Karpas-422 (cell line): ENCODE data around the gene SERPINF2. TPM values are rescaled to one million over a fixed set of nuclear protein-coding genes. Genes with fewer than 3 reads are reported as not detected.
"Not testable (repeated sequence)": the region's sequence is repeated elsewhere in the genome, so short reads cannot be mapped to it uniquely, and the experiment has no call there.

Source experiments
- DNase-seq: peaks from one replicate; pipeline ENCODE4 v3.0.0-alpha.2; 2015
- H2AFZ ChIP-seq: fragments of 200-600 bp; sonication (generic); 2 replicates; pipeline ENCODE4 v1.6.1; 2014; ENCODE audit warnings: antibody characterized with exemption, low read length, mixed read lengths
- H3K27ac ChIP-seq: fragments of 200-600 bp; sonication (generic); 2 replicates; pipeline ENCODE4 v1.5.1; 2014; ENCODE audit warnings: mild to moderate bottlenecking, low read length, moderate library complexity
- H3K27me3 ChIP-seq: fragments of 200-600 bp; sonication (generic); 2 replicates; pipeline ENCODE4 v1.6.1; 2014; ENCODE audit warnings: low read length, mixed read lengths
- H3K36me3 ChIP-seq: fragments of 200-600 bp; sonication (generic); 2 replicates; pipeline ENCODE4 v1.6.1; 2014; ENCODE audit warnings: low read length, mixed read lengths; ENCODE audit not compliant: insufficient read depth
- H3K4me1 ChIP-seq: fragments of 200-600 bp; sonication (generic); 2 replicates; pipeline ENCODE4 v1.6.1; 2014; ENCODE audit warnings: mild to moderate bottlenecking, low read length, mixed read lengths
- H3K4me2 ChIP-seq: fragments of 200-600 bp; sonication (generic); 2 replicates; pipeline ENCODE4 v1.6.1; 2014; ENCODE audit warnings: low read length, low read depth, mild to moderate bottlenecking; ENCODE audit not compliant: poor library complexity, severe bottlenecking
- H3K4me3 ChIP-seq: fragments of 200-600 bp; sonication (generic); 2 replicates; pipeline ENCODE4 v1.5.1; 2014; ENCODE audit warnings: mild to moderate bottlenecking, antibody characterized with exemption, low read length, mixed read lengths
- H3K79me2 ChIP-seq: fragments of 200-600 bp; sonication (generic); 2 replicates; pipeline ENCODE4 v1.6.1; 2014; ENCODE audit warnings: mild to moderate bottlenecking, low read length, mixed read lengths
- H3K9ac ChIP-seq: fragments of 200-600 bp; sonication (generic); 2 replicates; pipeline ENCODE4 v1.6.0; 2014; ENCODE audit warnings: low read length
- H3K9me2 ChIP-seq: fragments of 200-600 bp; sonication (generic), shearing (Covaris generic); replicated peaks from 2 replicates; pipeline ENCODE4 v1.6.0; 2014; ENCODE audit warnings: mild to moderate bottlenecking, low read length, moderate library complexity; ENCODE audit not compliant: insufficient read depth
- H3K9me3 ChIP-seq: fragments of 300-700, 200-600 bp; sonication (generic); 2 replicates; pipeline ENCODE4 v1.6.1; 2014; ENCODE audit warnings: low read length, mixed read lengths
- H4K20me1 ChIP-seq: fragments of 200-600 bp; sonication (generic); 2 replicates; pipeline ENCODE4 v1.6.1; 2014; ENCODE audit warnings: mild to moderate bottlenecking, antibody characterized with exemption, low read length, low read depth; ENCODE audit not compliant: insufficient read depth
- total RNA-seq: library from RNA; depleted of rRNA; stranded (reverse); fragments of >200 nt; shearing (Covaris generic); gene quantifications from 2 replicates; pipeline ENCODE4 v1.2.3, GENCODE V29; 2014; ENCODE audit warnings: low replicate concordance

SERPINF2 gene
- total RNA-seq, 1 experiment from 2014 or later = 0.19 TPM

GRCh38 chr17:1735418-1735817 lies 7.3 kb upstream of the SERPINF2 start:
- Histone ChIP-seq H3K4me2 (no peak overlapping the region), H3K4me1 (peaks cover 50% of the 10 kb centered on the region), H3K36me3 (no peaks in the 10 kb centered on the region; the same call in 1 of the 2 replicates), H3K9me2 (no peaks in the 10 kb centered on the region), H2AFZ (no peak overlapping the region), H3K27me3 (no peaks in the 10 kb centered on the region), H3K9me3 (no peaks in the 10 kb centered on the region), H3K79me2 (no peaks in the 10 kb centered on the region), H3K27ac (no peak overlapping the region), H4K20me1 (peaks cover 3% of the 10 kb centered on the region; the same call in 1 of the 2 replicates), H3K4me3 (no peak overlapping the region), H3K9ac (no peak overlapping the region)
- DNase-seq = peak; percentile 35

- H3K9ac ChIP-seq = no peak overlapping the region
- H3K9me3 ChIP-seq = no peaks in the 10 kb centered on the region
- H3K79me2 ChIP-seq = no peaks in the 10 kb centered on the region
- no peak overlapping the region for H3K27ac ChIP-seq
- H3K4me2 ChIP-seq = no peak overlapping the region
- H3K4me3 ChIP-seq = no peak overlapping the region
- no peaks in the 10 kb centered on the region; the same call in 1 of the 2 replicates for H3K36me3 ChIP-seq
- H4K20me1 ChIP-seq = peaks cover 3% of the 10 kb centered on the region; the same call in 1 of the 2 replicates
- no peak overlapping the region for H2AFZ ChIP-seq
- H3K9me2 ChIP-seq = no peaks in the 10 kb centered on the region
- no peaks in the 10 kb centered on the region for H3K27me3 ChIP-seq
- no peak for DNase-seq
- peaks cover 50% of the 10 kb centered on the region for H3K4me1 ChIP-seq
Observed at GRCh38 chr17:1735834-1736347, 6.8 kb upstream of the SERPINF2 start.

GRCh38 chr17:1736348-1737281 lies 6.1 kb upstream of the SERPINF2 start:
- H3K9ac ChIP-seq = no peak overlapping the region
- H3K4me2 ChIP-seq = no peak overlapping the region
- H3K79me2 ChIP-seq = no peaks in the 10 kb centered on the region

GRCh38 chr17:1737531-1738291 lies 5.0 kb upstream of the SERPINF2 start:
- H3K27me3 ChIP-seq = no peaks in the 10 kb centered on the region

More at GRCh38 chr17:1736348-1737281, 6.1 kb upstream of the SERPINF2 start:
- H3K27me3 ChIP-seq = no peaks in the 10 kb centered on the region
- peaks cover 3% of the 10 kb centered on the region; the same call in 1 of the 2 replicates for H4K20me1 ChIP-seq
- no peaks in the 10 kb centered on the region for H3K9me3 ChIP-seq
- H3K9me2 ChIP-seq = no peaks in the 10 kb centered on the region
- H3K4me3 ChIP-seq = no peak overlapping the region
- H3K4me1 ChIP-seq = peaks cover 50% of the 10 kb centered on the region
- no peak overlapping the region for H2AFZ ChIP-seq
- no peaks in the 10 kb centered on the region; the same call in 1 of the 2 replicates for H3K36me3 ChIP-seq
- DNase-seq = peak; percentile 55
- no peak overlapping the region for H3K27ac ChIP-seq

GRCh38 chr17:1741899-1742298 lies 772 bp upstream of the SERPINF2 start:
- H3K27ac ChIP-seq, H3K4me1 ChIP-seq, H3K4me3 ChIP-seq, H3K9me2 ChIP-seq, H3K79me2 ChIP-seq, H3K4me2 ChIP-seq, DNase-seq, H3K9ac ChIP-seq, H2AFZ ChIP-seq, H3K36me3 ChIP-seq, H3K9me3 ChIP-seq, H3K27me3 ChIP-seq, H4K20me1 ChIP-seq: not testable (repeated sequence)

More at GRCh38 chr17:1737531-1738291, 5.0 kb upstream of the SERPINF2 start:
- peaks cover 3% of the 10 kb centered on the region; the same call in 1 of the 2 replicates for H4K20me1 ChIP-seq
- no peaks in the 10 kb centered on the region for H3K9me2 ChIP-seq
- H3K36me3 ChIP-seq = no peaks in the 10 kb centered on the region; the same call in 1 of the 2 replicates
- no peaks in the 10 kb centered on the region for H3K79me2 ChIP-seq
- peak; percentile 38 for DNase-seq
- no peak overlapping the region for H3K27ac ChIP-seq
- no peak overlapping the region for H2AFZ ChIP-seq
- H3K9ac ChIP-seq = no peak overlapping the region
- no peaks in the 10 kb centered on the region for H3K9me3 ChIP-seq
- no peak overlapping the region for H3K4me2 ChIP-seq
- peaks cover 43% of the 10 kb centered on the region for H3K4me1 ChIP-seq
- no peak overlapping the region for H3K4me3 ChIP-seq

GRCh38 chr17:1743088-1743439 lies 393 bp downstream of the SERPINF2 start:
- no peak for DNase-seq
- Histone ChIP-seq H3K79me2 (no peaks in the 10 kb centered on the region), H2AFZ (no peak overlapping the region), H3K27ac (no peak overlapping the region), H3K9me3 (no peaks in the 10 kb centered on the region), H3K4me1 (no peaks in the 10 kb centered on the region), H3K9me2 (no peaks in the 10 kb centered on the region), H3K4me2 (no peak overlapping the region), H3K36me3 (no peaks in the 10 kb centered on the region), H3K9ac (no peak overlapping the region), H4K20me1 (no peaks in the 10 kb centered on the region), H3K4me3 (no peak overlapping the region), H3K27me3 (no peaks in the 10 kb centered on the region)

GRCh38 chr17:1744551-1745512 lies 2.2 kb downstream of the SERPINF2 start:
- Histone ChIP-seq H3K4me3 (no peak overlapping the region), H3K9me3 (no peaks in the 10 kb centered on the region), H3K79me2 (no peaks in the 10 kb centered on the region), H4K20me1 (no peaks in the 10 kb centered on the region), H3K27ac (no peak overlapping the region), H3K9me2 (no peaks in the 10 kb centered on the region), H2AFZ (no peak overlapping the region), H3K4me2 (no peak overlapping the region), H3K27me3 (no peaks in the 10 kb centered on the region), H3K9ac (no peak overlapping the region), H3K4me1 (peaks cover 3% of the 10 kb centered on the region; the same call in 1 of the 2 replicates), H3K36me3 (no peaks in the 10 kb centered on the region)
- peak; percentile 36 for DNase-seq
